ENCODE data around the gene PRPF8. TPM values are rescaled to one million over a fixed set of nuclear protein-coding genes. Genes with fewer than 3 reads are reported as not detected.

The PRPF8 gene
- polyA plus RNA-seq (2012; rRNA removed): 123 and 149 TPM in 2 replicates
- polyA plus RNA-seq (2012; cell fraction: cytosol; rRNA removed): 54.5 and 84.1 TPM in 2 replicates
- polyA plus RNA-seq (2012; cell fraction: nucleus; rRNA removed): 251 and 315 TPM in 2 replicates

DNA sequence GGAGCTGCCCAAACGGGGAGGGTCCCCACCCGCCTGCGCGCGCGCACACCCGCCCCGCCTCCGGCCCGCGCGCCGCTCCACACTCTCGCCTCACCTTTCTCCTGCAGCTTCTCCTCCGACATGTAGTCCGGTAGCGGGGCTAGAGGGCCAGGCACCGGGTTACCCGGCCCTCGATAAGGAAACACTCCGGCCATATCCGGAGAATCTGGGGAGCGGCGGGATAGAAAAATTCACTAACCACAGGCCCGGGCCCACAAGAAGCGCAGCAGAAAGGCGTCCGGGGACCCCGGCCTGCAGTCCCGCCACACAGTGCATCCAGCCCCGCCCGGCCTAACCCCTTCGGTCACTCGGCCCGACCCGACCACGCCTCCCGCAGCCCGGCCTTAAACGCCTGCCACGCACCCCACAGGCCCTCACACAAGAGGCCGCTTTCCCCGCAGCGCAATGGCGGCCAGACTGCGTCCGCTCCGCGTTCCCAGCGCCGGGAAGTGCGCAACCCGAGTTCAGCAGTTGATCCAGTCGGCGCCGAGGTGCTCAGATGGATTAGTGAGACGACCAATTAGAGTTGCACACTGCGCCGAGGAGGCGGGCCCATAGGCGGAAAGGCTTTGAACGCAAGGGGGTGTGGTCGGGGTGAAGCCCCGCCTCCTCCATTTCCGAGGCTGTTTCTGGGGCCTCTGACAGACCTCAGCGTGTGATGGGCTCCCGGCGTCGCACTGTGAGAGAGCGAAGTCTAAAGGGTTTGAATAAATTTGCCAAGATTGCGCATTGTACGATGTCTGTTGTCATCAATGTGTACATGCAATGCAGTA is at the start of gene PRPF8:
TSS of gene PRPF8 (minus strand) at position 490 of the 812 bp plus-strand sequence. CDS start at position 194, 296 bp downstream.
- CTCF ChIA-PET: interaction anchor here (0.8 to 7.8 kb wide), 6 partner anchors 11 to 110 kb away, joined by 3 to 56 read pairs (median 5); partner anchors contain the start of gene RILP
- TF ChIP-seq, protein P1, sequence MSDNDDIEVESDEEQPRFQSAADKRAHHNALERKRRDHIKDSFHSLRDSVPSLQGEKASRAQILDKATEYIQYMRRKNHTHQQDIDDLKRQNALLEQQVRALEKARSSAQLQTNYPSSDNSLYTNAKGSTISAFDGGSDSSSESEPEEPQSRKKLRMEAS (IDR thresholded peaks at IDR 0.05; ENCODE audit: low read depth): peak; percentile 63; the same call in 1 of the 2 replicates
- TF ChIP-seq, protein P2, sequence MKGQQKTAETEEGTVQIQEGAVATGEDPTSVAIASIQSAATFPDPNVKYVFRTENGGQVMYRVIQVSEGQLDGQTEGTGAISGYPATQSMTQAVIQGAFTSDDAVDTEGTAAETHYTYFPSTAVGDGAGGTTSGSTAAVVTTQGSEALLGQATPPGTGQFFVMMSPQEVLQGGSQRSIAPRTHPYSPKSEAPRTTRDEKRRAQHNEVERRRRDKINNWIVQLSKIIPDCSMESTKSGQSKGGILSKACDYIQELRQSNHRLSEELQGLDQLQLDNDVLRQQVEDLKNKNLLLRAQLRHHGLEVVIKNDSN (IDR thresholded peaks at IDR 0.05; ENCODE audit: borderline replicate concordance, low read depth): no peak
- peak; percentile 68 for TF ChIP-seq TAF1 (IDR thresholded peaks at IDR 0.05; ENCODE audit: borderline replicate concordance, low read depth, low read length)
- peak; percentile 87 for TF ChIP-seq POLR2AphosphoS5 (IDR thresholded peaks at IDR 0.05; ENCODE audit: low read depth, low read length)
- TF ChIP-seq SIN3A (IDR thresholded peaks at IDR 0.05; ENCODE audit: borderline replicate concordance, low read depth, low read length): 0 out of 2 replicates have a peak, but pooled peaks have one; percentile 24
- TF ChIP-seq GABPA (IDR thresholded peaks at IDR 0.05; ENCODE audit: low read depth): peak; percentile 90
- TF ChIP-seq TEAD4 (IDR thresholded peaks at IDR 0.05; ENCODE audit: borderline replicate concordance, insufficient read depth): no peak
- TF ChIP-seq PBX3 (IDR thresholded peaks at IDR 0.05): peak; percentile 97
- peak; percentile 35; the same call in 1 of the 2 replicates for TF ChIP-seq RFX5 (IDR thresholded peaks at IDR 0.05; ENCODE audit: low read length)
- peak; percentile 96 for TF ChIP-seq YY1 (IDR thresholded peaks at IDR 0.05; ENCODE audit: low read depth)
- no peak for TF ChIP-seq FOXJ3 (CRISPR knock-in tag; IDR thresholded peaks at IDR 0.05)
- peak; percentile 97 for TF ChIP-seq MXI1 (IDR thresholded peaks at IDR 0.05; ENCODE audit: low read depth, low read length)
- peak; percentile 67 for TF ChIP-seq NRF1 (IDR thresholded peaks at IDR 0.05; ENCODE audit: low read depth, low read length)
- no peak for TF ChIP-seq GATA2 (CRISPR knock-in tag; IDR thresholded peaks at IDR 0.05)
- H3K27me3 ChIP-seq (ENCODE audit: insufficient read depth): no peaks in the 10 kb centered on the region

More for the DNA sequence above, at the start of gene PRPF8:
- peak; percentile 99 for DNase-seq
- WGBS (ENCODE audit: low lambda C conversion rate): 1% methylated on average over 59 of the region's 72 CpGs
- peaks cover 33 to 35% of the 10 kb centered on the region in 2 experiments for H3K36me3 ChIP-seq (replicated peaks in 1 of 2; ENCODE audit: control insufficient read depth in 1 of 2, insufficient read depth in 2 of 2, low read length in 1 of 2)
- no peaks in the 10 kb centered on the region for H3F3A ChIP-seq (replicated peaks; ENCODE audit: insufficient read depth)
- H2AFZ ChIP-seq (ENCODE audit: low read depth): peak within 1 kb of the TSS; percentile 95
- no peaks in the 10 kb centered on the region for H3K9me2 ChIP-seq
- peak within 1 kb of the TSS; percentile 74 to 87 for H3K4me3 ChIP-seq (ENCODE audit: low read depth in 2 of 2, low read length in 1 of 2)
- POLR2A ChIA-PET: interaction anchor here (0.7 to 1.5 kb wide), 3 partner anchors 15 to 32 kb away, joined by 3 to 10 read pairs (median 4); no protein-coding TSS in a partner anchor
- no peaks in the 10 kb centered on the region for H3K9me3 ChIP-seq
- peaks cover 43% of the 10 kb centered on the region for H3K79me2 ChIP-seq (ENCODE audit: insufficient read depth)
- H3K4me2 ChIP-seq: peak within 1 kb of the TSS; percentile 97
- H4K20me1 ChIP-seq (ENCODE audit: insufficient read depth): peaks cover 29% of the 10 kb centered on the region
- H3K27ac ChIP-seq (ENCODE audit: low read depth in 2 of 2, low read length in 1 of 2): peak within 1 kb of the TSS; percentile 85 to 88
- H3K9ac ChIP-seq: peak within 1 kb of the TSS; percentile 89
- peaks cover 4 to 9% of the 10 kb centered on the region in 2 experiments; a peak in 2 of 4 replicates for H3K4me1 ChIP-seq (ENCODE audit: control insufficient read depth in 1 of 2, insufficient read depth in 2 of 2, low read depth in 1 of 2, low read length in 1 of 2)
